OCI-LY1 (cell line): Measurements from ENCODE around the gene AKAP8L.

Experiments
- H2AFZ ChIP-seq: fragments of 200-600 bp; sonication (generic), shearing (Covaris generic); 2 replicates; pipeline ENCODE4 v1.6.0; 2014; ENCODE audit warnings: antibody characterized with exemption, mild to moderate bottlenecking, low read length
- H3F3A ChIP-seq: fragments of 200-600 bp; sonication (generic), shearing (Covaris generic); 2 replicates; pipeline ENCODE4 v1.6.0; 2014; ENCODE audit warnings: mild to moderate bottlenecking, antibody characterized with exemption, low read length, moderate library complexity; ENCODE audit not compliant: insufficient read depth
- H3K27ac ChIP-seq: fragments of 200-600 bp; sonication (generic); 2 replicates; pipeline ENCODE4 v1.5.1; 2014; ENCODE audit warnings: low read length, mixed run types, mild to moderate bottlenecking, low read depth; ENCODE audit not compliant: poor library complexity, severe bottlenecking
- H3K27me3 ChIP-seq: fragments of 200-600 bp; sonication (generic); 2 replicates; pipeline ENCODE4 v1.6.0; 2014; ENCODE audit warnings: antibody characterized with exemption, mild to moderate bottlenecking, low read length, moderate library complexity; ENCODE audit not compliant: insufficient read depth
- H3K36me3 ChIP-seq: fragments of 200-600 bp; sonication (generic); 2 replicates; pipeline ENCODE4 v1.6.1; 2014; ENCODE audit warnings: mild to moderate bottlenecking, antibody characterized with exemption, low read length, moderate library complexity, mixed read lengths; ENCODE audit not compliant: insufficient read depth
- H3K4me1 ChIP-seq: fragments of 200-600 bp; sonication (generic); 2 replicates; pipeline ENCODE4 v1.5.1; 2014; ENCODE audit warnings: mild to moderate bottlenecking, low read length, moderate library complexity; ENCODE audit not compliant: insufficient read depth, severe bottlenecking
- H3K4me2 ChIP-seq: fragments of 200-600 bp; sonication (generic), shearing (Covaris generic); 2 replicates; pipeline ENCODE4 v1.6.1; 2014; ENCODE audit warnings: low read length
- H3K4me3 ChIP-seq: fragments of 200-600 bp; sonication (generic); 2 replicates; pipeline ENCODE4 v1.5.1; 2014; ENCODE audit warnings: low read length, low read depth, mild to moderate bottlenecking, mixed read lengths; ENCODE audit not compliant: poor library complexity, severe bottlenecking
- H3K79me2 ChIP-seq: fragments of 200-600 bp; shearing (Covaris generic); 2 replicates; pipeline ENCODE4 v1.6.1; 2016; ENCODE audit warnings: mixed run types, low read length, mixed read lengths; ENCODE audit not compliant: insufficient read depth
- H3K9ac ChIP-seq: fragments of 200-600 bp; sonication (generic), shearing (Covaris generic); 2 replicates; pipeline ENCODE4 v1.6.1; 2014; ENCODE audit warnings: mild to moderate bottlenecking, low read length, mixed read lengths
- H3K9me2 ChIP-seq: fragments of 200-600 bp; sonication (generic), shearing (Covaris generic); 2 replicates; pipeline ENCODE4 v1.6.1; 2014; ENCODE audit warnings: low read depth, mild to moderate bottlenecking, low read length, mixed read lengths
- H3K9me3 ChIP-seq: fragments of 200-600 bp; shearing (Covaris generic); 2 replicates; pipeline ENCODE4 v1.6.1; 2014; ENCODE audit warnings: low read length, mixed read lengths
- H4K20me1 ChIP-seq: fragments of 200-600 bp; sonication (generic), shearing (Covaris generic); 2 replicates; pipeline ENCODE4 v1.6.0; 2016; ENCODE audit warnings: mild to moderate bottlenecking, low read length; ENCODE audit not compliant: insufficient read depth
- EZH2 ChIP-seq: fragments of 200-600 bp; sonication (generic), shearing (Covaris generic); IDR thresholded peaks from 2 replicates; pipeline ENCODE4 v1.8.0; 2017; ENCODE audit warnings: borderline replicate concordance, mixed run types, mild to moderate bottlenecking, antibody characterized with exemption, low read length, moderate library complexity, mixed read lengths
- TF ChIP-seq, protein P1 (sequence below): fragments of 200-600 bp; sonication (generic), shearing (Covaris generic); IDR thresholded peaks from 2 replicates; pipeline ENCODE4 v1.5.1; 2017; ENCODE audit warnings: mild to moderate bottlenecking, antibody characterized with exemption, low read length, moderate library complexity, mixed read lengths

Gene AKAP8L

DNA sequence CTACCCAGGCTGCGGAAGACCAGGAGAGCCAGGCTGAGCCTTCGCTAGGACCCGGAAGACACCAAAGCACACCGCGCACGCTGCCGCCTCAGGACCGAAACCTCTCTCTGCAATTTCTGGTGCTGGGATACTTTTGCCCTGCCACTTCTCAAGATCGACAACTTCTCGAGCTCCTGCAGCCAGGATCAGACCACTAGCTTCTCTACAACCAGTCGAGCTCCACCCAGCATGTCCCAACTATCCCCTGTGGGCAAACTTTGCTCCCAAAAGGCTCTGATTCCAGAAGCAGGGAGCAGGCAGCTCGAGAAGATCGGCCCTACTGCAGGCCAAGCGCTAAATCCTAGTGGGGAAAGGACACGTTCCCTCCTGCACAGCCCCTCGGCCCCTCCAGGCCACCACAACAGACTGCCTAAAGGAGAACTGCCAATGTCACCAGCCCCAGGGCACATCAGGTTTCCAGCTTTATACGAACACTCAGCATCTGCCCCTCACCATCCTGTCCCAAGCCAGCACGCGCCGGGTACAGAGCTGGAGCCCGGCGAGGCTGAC, 40.2 kb downstream of the AKAP8L start:
- TF ChIP-seq EZH2: no peak
- TF ChIP-seq, protein P1, sequence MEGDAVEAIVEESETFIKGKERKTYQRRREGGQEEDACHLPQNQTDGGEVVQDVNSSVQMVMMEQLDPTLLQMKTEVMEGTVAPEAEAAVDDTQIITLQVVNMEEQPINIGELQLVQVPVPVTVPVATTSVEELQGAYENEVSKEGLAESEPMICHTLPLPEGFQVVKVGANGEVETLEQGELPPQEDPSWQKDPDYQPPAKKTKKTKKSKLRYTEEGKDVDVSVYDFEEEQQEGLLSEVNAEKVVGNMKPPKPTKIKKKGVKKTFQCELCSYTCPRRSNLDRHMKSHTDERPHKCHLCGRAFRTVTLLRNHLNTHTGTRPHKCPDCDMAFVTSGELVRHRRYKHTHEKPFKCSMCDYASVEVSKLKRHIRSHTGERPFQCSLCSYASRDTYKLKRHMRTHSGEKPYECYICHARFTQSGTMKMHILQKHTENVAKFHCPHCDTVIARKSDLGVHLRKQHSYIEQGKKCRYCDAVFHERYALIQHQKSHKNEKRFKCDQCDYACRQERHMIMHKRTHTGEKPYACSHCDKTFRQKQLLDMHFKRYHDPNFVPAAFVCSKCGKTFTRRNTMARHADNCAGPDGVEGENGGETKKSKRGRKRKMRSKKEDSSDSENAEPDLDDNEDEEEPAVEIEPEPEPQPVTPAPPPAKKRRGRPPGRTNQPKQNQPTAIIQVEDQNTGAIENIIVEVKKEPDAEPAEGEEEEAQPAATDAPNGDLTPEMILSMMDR: no peak
- H3K4me1 ChIP-seq: peaks cover 44% of the 10 kb centered on the region
- H3K36me3 ChIP-seq: peaks cover 29% of the 10 kb centered on the region
- no peaks in the 10 kb centered on the region for H4K20me1 ChIP-seq
- no peaks in the 10 kb centered on the region for H3K27me3 ChIP-seq
- H2AFZ ChIP-seq: no peak overlapping the region
- H3K9me2 ChIP-seq: no peaks in the 10 kb centered on the region
- H3F3A ChIP-seq: peaks cover 5% of the 10 kb centered on the region; the same call in 1 of the 2 replicates
- H3K27ac ChIP-seq: peak overlapping the region; percentile 89
- peak overlapping the region; percentile 100 for H3K4me3 ChIP-seq
- peaks cover 51% of the 10 kb centered on the region for H3K79me2 ChIP-seq
- peak overlapping the region; percentile 100 for H3K9ac ChIP-seq
- H3K9me3 ChIP-seq: no peaks in the 10 kb centered on the region
- H3K4me2 ChIP-seq: peak overlapping the region; percentile 91

DNA sequence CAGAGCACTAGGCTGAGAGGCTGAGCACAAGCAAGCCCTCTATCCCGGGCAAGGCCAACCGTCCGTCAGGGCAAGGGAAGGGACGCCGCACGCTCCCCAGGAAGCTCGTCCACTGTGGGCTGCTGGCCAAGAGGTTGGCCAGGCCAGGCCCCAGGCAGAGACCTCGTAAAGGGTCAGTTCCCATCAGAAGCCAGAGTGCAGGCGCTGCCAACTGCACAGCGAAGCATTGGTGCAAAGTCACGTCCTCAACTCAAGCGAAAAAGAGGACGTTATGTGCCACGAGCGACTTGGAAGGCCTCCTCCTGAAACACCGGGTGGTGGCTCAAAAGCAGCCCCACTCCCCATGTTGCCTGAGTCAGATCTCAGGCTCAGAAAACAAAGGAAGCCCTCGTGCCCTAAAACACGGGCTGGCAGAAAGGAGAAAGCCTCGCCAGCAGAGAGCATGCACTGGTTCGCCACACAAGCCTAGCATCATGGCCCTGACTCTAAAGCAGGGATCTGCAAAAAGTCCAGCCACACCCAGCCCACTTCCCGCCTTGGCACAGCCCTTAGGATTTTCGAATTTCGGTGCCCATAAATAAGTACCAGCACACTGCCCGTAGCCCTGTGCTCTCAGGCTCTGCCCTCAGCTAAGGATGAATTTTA, 43.9 kb downstream of the AKAP8L start:
- Histone ChIP-seq H2AFZ (no peak overlapping the region), H3K4me2 (no peak overlapping the region), H3F3A (no peaks in the 10 kb centered on the region), H3K79me2 (peaks cover 51% of the 10 kb centered on the region), H3K27me3 (no peaks in the 10 kb centered on the region), H3K9me3 (no peaks in the 10 kb centered on the region), H3K27ac (no peak overlapping the region), H4K20me1 (no peaks in the 10 kb centered on the region), H3K36me3 (peaks cover 52% of the 10 kb centered on the region), H3K4me1 (peaks cover 28% of the 10 kb centered on the region), H3K4me3 (no peak overlapping the region), H3K9me2 (no peaks in the 10 kb centered on the region), H3K9ac (no peak overlapping the region)
- TF ChIP-seq EZH2: no peak
- TF ChIP-seq, protein P1: no peak

DNA sequence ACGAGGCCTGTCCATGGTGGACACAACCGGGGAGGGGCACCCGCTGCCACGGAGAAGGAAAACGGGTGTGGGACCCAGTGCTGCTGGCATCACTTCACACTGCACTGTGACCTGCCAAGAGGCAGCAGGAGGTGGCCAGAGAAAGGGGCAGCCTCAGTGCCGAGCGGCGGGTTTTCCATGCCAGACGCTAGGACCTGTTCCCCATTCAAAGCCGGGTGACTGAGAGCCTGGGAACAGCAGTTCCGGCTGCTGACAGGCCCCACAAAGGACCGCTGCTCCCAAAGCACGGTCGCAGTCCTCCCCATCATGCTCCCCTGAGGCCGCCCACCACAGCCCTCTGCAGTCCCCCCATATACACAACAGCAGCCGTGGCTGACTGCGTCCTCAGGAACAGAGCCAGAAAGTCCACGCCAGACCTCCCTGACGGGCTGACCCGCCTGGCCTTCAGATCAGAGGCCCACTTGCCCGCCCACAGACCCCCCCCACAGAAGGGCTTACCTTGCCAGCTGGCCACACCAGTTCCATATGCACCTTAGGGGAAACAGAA, 44.6 kb downstream of the AKAP8L start:
- H3K9me2 ChIP-seq: no peaks in the 10 kb centered on the region
- H3K4me3 ChIP-seq: no peak overlapping the region
- no peaks in the 10 kb centered on the region for H4K20me1 ChIP-seq
- H3K9ac ChIP-seq: no peak overlapping the region
- H3K27me3 ChIP-seq: no peaks in the 10 kb centered on the region
- H2AFZ ChIP-seq: no peak overlapping the region
- H3K36me3 ChIP-seq: peaks cover 60% of the 10 kb centered on the region
- H3K27ac ChIP-seq: no peak overlapping the region
- TF ChIP-seq, protein P1: no peak
- no peak for TF ChIP-seq EZH2
- H3F3A ChIP-seq: no peaks in the 10 kb centered on the region
- H3K79me2 ChIP-seq: peaks cover 51% of the 10 kb centered on the region
- H3K4me2 ChIP-seq: no peak overlapping the region
- H3K9me3 ChIP-seq: no peaks in the 10 kb centered on the region
- peaks cover 28% of the 10 kb centered on the region for H3K4me1 ChIP-seq
